ENCODE measurements around the gene LIM2.

The LIM2 gene

DNA sequence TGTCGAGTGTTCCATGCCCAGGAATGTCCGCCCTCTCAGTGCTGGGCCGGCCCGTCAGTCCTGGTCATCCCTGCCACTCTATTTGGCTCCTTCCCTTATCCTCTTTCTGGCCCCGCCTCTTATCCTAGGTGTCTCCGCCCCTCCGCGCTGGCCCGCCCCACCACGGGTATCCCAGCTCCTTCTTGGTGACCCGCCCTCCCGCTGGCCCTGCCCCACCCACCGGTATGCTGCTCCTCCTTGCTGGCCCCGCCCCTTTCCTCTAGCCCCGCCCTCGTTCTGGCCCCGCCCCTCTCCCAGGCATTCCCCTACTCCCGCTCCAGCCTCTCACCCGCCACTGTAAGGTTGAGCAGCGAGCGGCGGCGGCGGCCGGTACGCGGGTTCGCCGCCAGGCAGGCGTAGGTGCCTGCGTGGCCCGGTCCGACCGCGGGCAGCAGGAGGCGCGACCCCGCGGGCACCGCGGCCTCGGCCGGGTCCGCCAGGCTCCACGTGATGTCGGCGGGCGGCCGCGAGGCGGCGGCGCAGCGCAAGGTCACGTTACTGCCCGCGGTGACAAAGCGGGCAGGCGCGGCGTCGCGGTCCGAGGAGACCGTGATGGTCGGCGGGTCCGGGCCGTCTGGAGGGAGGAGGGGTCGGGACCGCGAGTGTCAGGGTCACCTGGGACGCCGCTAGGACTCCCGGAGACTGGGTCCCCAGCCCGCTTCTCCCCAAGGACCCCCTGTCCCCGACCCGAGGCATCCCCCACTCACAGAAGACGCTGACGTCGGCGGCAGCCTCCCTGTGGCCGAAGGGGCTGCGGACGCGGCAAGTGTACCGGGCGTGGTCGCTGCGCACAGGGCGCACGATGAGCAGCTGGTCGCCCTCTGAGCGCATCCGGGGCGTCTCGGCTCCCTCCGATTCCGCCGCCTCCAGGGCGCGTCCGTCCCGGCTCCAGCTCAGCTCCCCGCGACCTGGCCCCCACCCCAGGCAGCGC is 47.8 kb downstream of the LIM2 start:
- DNase-seq (ENCODE audit: low spot score), result peak; percentile 99

GRCh38 chr19:51339313-51339686 is 48.5 kb downstream of the LIM2 start:
- no peak for DNase-seq (ENCODE audit: low spot score)

- peak; percentile 88 for DNase-seq (ENCODE audit: low spot score)
These were observed 49.0 kb downstream of the LIM2 start for GRCh38 chr19:51338563-51339312.

GRCh38 chr19:51337861-51338562 is 49.8 kb downstream of the LIM2 start:
- no peak for DNase-seq (ENCODE audit: low spot score)

DNA sequence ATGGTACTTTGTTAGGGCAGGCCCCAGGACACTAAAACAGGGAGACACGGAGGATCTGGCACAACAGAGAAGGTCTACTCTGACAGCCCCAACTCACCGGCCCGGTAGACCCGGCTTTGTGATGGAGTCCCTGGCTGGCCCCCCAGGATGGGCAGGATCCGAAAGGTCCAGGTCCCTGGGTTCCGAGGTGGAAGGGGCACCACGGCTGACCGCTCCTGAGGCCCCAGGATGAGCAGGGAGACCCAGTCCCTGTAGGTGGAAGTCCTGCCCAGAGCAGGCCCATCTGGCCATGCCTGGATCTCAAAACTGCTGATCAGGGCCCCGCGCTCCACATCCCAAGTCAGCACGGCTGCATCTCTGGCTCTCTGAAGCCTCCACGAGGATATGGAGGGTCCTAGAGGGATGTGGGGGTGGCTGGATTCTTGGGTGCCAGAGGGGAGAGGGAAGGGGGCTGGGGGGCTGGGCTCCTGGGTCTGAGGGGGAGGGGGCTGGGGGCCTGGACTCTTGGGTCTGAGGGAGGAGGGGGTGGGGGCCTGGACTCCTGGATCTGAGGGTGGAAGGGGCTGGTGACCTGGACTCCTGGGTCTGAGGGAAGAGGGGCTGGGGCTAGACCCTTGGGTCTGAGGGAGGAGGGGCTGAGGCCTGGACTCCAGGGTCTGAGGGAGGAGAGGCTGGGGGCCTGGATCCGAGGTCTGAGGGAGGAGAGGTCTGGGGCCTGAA is 50.5 kb downstream of the LIM2 start:
- no peak for DNase-seq (ENCODE audit: low spot score)

GRCh38 chr19:51333836-51334460 is 53.8 kb downstream of the LIM2 start:
- DNase-seq (ENCODE audit: low spot score), result no peak

DNA sequence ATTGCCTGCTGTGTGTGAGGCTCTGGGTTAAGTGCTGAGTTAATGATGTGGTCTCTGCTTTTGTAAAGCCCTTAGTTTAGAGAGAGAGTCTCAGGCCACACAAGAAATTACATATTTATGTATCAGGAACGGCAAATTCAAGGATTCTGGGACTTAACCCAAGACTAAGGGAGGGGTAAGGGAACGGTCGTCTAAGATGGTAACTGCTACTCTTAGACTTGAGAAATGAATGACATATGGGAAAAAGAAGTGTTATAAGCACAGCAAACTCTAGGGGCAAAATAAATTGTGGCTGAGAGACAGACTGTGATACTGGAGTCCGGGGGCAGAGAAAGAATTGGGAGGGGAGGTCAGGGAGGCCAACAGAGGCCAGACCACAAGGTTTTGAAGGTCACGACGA is 56.1 kb downstream of the LIM2 start:
- DNase-seq (ENCODE audit: low spot score), result no peak

DNA sequence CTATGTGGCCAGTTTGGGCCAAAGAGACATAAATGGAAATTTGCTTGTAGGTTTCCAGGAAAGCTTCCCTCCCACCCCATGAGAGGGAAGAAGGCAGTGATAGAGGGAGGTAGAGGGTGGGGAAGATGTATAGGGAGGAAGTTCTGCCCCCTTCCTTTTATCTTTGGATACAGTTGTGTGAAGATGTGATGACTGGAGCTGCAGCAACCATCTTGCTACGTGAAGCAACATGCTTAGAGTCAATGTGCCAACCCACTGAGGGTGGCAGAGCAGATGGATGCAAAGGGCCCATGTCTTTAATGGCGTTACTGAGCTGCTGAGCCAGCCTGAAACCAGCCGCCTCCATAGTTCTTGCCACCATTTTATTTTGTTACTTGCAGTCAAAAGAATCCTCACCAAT is 56.6 kb downstream of the LIM2 start:
- DNase-seq (ENCODE audit: low spot score), result no peak

DNA sequence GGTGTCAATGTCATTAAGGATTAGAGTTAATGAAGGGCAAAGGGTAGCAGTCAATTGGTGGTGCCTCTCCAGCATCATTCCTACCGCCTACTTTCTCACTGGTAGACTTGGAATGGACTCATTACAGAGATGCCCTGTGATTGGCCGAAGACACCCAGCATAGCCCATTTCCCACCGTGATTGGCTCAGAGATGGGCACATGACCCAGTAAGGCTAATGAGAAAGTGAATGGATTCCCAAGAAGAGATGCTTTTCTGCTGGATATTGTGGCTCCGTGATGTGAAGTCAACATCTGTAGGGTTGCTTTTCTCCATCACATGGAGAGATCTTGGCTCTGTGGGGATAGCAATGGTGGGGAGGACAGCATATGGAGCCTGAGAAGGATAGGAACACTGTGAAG is 57.4 kb downstream of the LIM2 start:
- DNase-seq (ENCODE audit: low spot score), result no peak
